ENCODE data around the gene NEK9.
"Not testable (repeated sequence)": the region's sequence is repeated elsewhere in the genome, so short reads cannot be mapped to it uniquely, and the experiment has no call there.

NEK9 gene

GRCh38 chr14:75081660-75082229, 45.1 kb downstream of the NEK9 start:
- no peak overlapping the region for H3K4me3 ChIP-seq (ENCODE audit: low read depth, low read length)
- TF ChIP-seq CTCF (IDR thresholded peaks at IDR 0.05; ENCODE audit: low read depth, low read length) = no peak

GRCh38 chr14:75079521-75079920, 47.3 kb downstream of the NEK9 start:
- no peak overlapping the region for H3K4me3 ChIP-seq (ENCODE audit: low read depth, low read length)
- no peak for TF ChIP-seq CTCF (IDR thresholded peaks at IDR 0.05; ENCODE audit: low read depth, low read length)

GRCh38 chr14:75077794-75078193, 49.1 kb downstream of the NEK9 start:
- H3K4me3 ChIP-seq (ENCODE audit: low read depth, low read length) = no peak overlapping the region
- no peak for TF ChIP-seq CTCF (IDR thresholded peaks at IDR 0.05; ENCODE audit: low read depth, low read length)

GRCh38 chr14:75070383-75070782, 56.5 kb downstream of the NEK9 start:
- no peak overlapping the region for H3K4me3 ChIP-seq (ENCODE audit: low read depth, low read length)

GRCh38 chr14:75069811-75070145, 57.1 kb downstream of the NEK9 start:
- no peak for TF ChIP-seq CTCF (IDR thresholded peaks at IDR 0.05; ENCODE audit: low read depth, low read length)
- peak overlapping the region; percentile 64 for H3K4me3 ChIP-seq (ENCODE audit: low read depth, low read length)

More at GRCh38 chr14:75070383-75070782, 56.5 kb downstream of the NEK9 start:
- no peak for TF ChIP-seq CTCF (IDR thresholded peaks at IDR 0.05; ENCODE audit: low read depth, low read length)

GRCh38 chr14:75069121-75069810, 57.6 kb downstream of the NEK9 start, which contains the start of gene ZC2HC1C:
ZC2HC1C (plus strand) TSS chr14:75069641; CDS start chr14:75070574, 933 bp downstream.
- no peak for TF ChIP-seq CTCF (IDR thresholded peaks at IDR 0.05; ENCODE audit: low read depth, low read length)
- peak within 1 kb of the TSS; percentile 64 for H3K4me3 ChIP-seq (ENCODE audit: low read depth, low read length)

GRCh38 chr14:75068294-75069120, 58.3 kb downstream of the NEK9 start:
- no peak for TF ChIP-seq CTCF (IDR thresholded peaks at IDR 0.05; ENCODE audit: low read depth, low read length)

GRCh38 chr14:75067765-75068164, 59.1 kb downstream of the NEK9 start:
- H3K4me3 ChIP-seq (ENCODE audit: low read depth, low read length) = not testable (repeated sequence)

More at GRCh38 chr14:75068294-75069120, 58.3 kb downstream of the NEK9 start:
- H3K4me3 ChIP-seq (ENCODE audit: low read depth, low read length) = peak overlapping the region; percentile 64

Data from WI38 (cell line).